ENCODE results near the gene KRTAP4-3. TPM values are rescaled to one million over a fixed set of nuclear protein-coding genes. Genes with fewer than 3 reads are reported as not detected.
"Not testable (repeated sequence)": the region's sequence is repeated elsewhere in the genome, so short reads cannot be mapped to it uniquely, and the experiment has no call there.

Gene KRTAP4-3
- total RNA-seq, 1 experiment from 2014 or later, result not detected

GRCh38 chr17:41125064-41125463 is 43.0 kb downstream of the KRTAP4-3 start:
- in situ Hi-C loops (cut with HindIII; ENCODE audit: low pct_unique_long_range_greater_than_20kb, low sequenced_read_pairs), result no loop called here
- no peak for DNase-seq (ENCODE audit: low read depth)

DNA sequence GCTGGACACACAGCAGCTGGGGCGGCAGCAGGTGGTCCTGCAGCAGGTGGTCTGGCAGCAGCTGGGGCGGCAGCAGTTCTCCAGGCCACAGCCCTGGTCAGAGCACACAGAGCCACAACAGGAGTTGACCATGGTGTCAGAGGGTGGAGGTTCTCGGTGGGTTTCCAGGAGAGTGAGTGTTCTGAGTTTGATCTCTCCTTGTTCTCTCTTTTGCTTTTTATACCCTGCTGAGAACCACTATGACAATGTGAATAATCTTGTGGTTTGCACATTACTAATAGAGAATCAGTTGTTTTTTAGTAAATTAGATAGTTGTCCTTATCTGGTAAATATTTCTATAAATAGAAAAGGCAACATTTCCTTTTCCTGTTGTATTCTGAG is 44.0 kb downstream of the KRTAP4-3 start, which contains the start of gene KRTAP4-12:
TSS of gene KRTAP4-12 (minus strand) at position 192 of the 381 bp plus-strand sequence. CDS start at position 132, 60 bp downstream.
- in situ Hi-C loops (cut with HindIII; ENCODE audit: low pct_unique_long_range_greater_than_20kb, low sequenced_read_pairs); DNase-seq (ENCODE audit: low read depth): not testable (repeated sequence)

GRCh38 chr17:41123292-41123990 is 44.6 kb downstream of the KRTAP4-3 start:
- DNase-seq (ENCODE audit: low read depth); in situ Hi-C loops (cut with HindIII; ENCODE audit: low pct_unique_long_range_greater_than_20kb, low sequenced_read_pairs): not testable (repeated sequence)

GRCh38 chr17:41121742-41122141 is 46.3 kb downstream of the KRTAP4-3 start:
- DNase-seq (ENCODE audit: low read depth), result no peak
- in situ Hi-C loops (cut with HindIII; ENCODE audit: low pct_unique_long_range_greater_than_20kb, low sequenced_read_pairs), result no loop called here

DNA sequence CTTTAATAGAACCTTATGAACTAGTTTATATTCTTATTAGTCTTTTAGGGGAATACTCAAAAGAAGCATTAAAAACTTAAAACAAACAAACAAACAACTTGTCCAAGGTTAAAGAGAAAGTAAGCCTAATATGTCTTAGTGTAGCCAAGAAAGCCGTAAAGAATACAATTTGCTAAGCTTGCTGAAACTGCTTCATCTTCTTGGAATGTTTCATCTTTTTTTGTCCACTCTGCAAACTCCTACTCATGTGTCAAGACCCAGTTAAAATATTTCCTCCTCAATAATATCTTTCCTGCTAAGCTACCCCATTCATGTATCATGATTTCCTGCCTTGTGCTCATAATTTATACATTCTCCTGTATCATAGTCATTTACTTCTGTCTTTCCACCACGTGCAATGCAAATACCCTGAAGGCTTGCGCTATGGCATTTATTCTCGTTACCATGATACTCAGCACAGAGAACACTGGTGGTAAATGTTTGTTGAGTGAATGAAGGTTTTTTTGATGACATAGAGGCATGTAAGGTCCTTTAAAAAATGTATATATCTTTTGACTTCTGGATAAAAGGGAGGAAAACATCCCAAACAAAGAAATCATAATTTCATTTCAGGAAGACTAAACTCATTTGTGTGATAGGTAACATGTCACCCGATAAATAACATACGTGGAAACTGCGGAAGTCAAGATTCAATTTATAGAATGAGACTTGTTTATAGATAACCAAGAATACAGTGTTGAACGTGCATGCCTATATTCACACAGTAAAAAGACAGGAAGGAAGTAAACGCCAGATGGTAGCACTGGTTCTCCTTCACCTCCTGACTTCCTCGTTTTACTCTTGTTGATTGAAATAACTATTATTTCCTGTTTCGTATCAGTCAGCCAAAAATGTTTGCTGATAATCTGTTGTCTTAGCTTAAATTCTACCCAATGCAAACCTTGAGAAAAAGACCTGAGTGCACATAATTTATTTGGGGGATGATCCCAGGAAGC is 48.0 kb downstream of the KRTAP4-3 start:
- in situ Hi-C loops (cut with HindIII; ENCODE audit: low pct_unique_long_range_greater_than_20kb, low sequenced_read_pairs), result not testable (repeated sequence)

GRCh38 chr17:41118721-41119120 is 49.3 kb downstream of the KRTAP4-3 start:
- DNase-seq (ENCODE audit: low read depth), result no peak
- in situ Hi-C loops (cut with HindIII; ENCODE audit: low pct_unique_long_range_greater_than_20kb, low sequenced_read_pairs), result no loop called here

More for the DNA sequence above, 48.0 kb downstream of the KRTAP4-3 start:
- not testable (repeated sequence) for DNase-seq (ENCODE audit: low read depth)

DNA sequence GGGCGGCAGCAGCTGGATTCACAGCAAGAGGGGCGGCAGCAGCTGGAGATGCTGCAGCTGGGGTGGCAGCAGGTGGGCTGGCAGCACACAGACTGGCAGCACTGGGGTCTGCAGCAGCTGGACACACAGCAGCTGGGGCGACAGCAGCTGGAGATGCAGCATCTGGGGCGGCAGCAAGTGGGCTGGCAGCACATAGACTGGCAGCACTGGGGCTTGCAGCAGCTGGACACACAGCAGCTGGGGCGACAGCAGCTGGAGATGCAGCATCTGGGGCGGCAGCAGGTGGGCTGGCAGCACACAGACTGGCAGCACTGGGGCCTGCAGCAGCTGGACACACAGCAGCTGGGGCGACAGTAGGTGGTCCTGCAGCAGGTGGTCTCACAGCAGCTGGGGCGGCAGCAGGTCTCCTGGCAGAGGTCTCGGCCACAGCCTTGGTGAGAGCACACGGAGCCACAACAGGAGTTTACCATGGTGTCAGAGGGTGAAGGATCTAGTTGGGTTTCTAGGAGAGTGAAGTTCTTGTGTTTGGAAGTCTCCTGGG is 50.1 kb downstream of the KRTAP4-3 start, which contains the start of gene KRTAP4-11:
TSS of gene KRTAP4-11 (minus strand) at position 528 of the 541 bp plus-strand sequence. CDS start at position 470, 58 bp downstream.
- in situ Hi-C loops (cut with HindIII; ENCODE audit: low pct_unique_long_range_greater_than_20kb, low sequenced_read_pairs); DNase-seq (ENCODE audit: low read depth): not testable (repeated sequence)

Other genes starting within 250 kb of the KRTAP4-3 start
- gene KRT23, start 230.6 kb downstream of the KRTAP4-3 start, total RNA-seq (2014; rRNA removed; shearing (Covaris generic); ENCODE audit: low replicate concordance), result not detected in 2 replicates
- not detected in 2 replicates for gene KRT39, start 201.3 kb downstream of the KRTAP4-3 start, total RNA-seq (2014; rRNA removed; shearing (Covaris generic); ENCODE audit: low replicate concordance)
- gene KRT40, start 183.9 kb downstream of the KRTAP4-3 start, total RNA-seq (2014; rRNA removed; shearing (Covaris generic); ENCODE audit: low replicate concordance), result not detected in 2 replicates
- not detected in 2 replicates for gene KRTAP3-3, start 174.1 kb downstream of the KRTAP4-3 start, total RNA-seq (2014; rRNA removed; shearing (Covaris generic); ENCODE audit: low replicate concordance)
- not detected in 2 replicates for gene KRTAP3-2, start 168.3 kb downstream of the KRTAP4-3 start, total RNA-seq (2014; rRNA removed; shearing (Covaris generic); ENCODE audit: low replicate concordance)
- gene KRTAP3-1, start 159.1 kb downstream of the KRTAP4-3 start, total RNA-seq (2014; rRNA removed; shearing (Covaris generic); ENCODE audit: low replicate concordance), result not detected in 2 replicates
- not detected in 2 replicates for gene KRTAP1-5, start 141.0 kb downstream of the KRTAP4-3 start, total RNA-seq (2014; rRNA removed; shearing (Covaris generic); ENCODE audit: low replicate concordance)
- not detected in 2 replicates for gene KRTAP1-4, start 138.0 kb downstream of the KRTAP4-3 start, total RNA-seq (2014; rRNA removed; shearing (Covaris generic); ENCODE audit: low replicate concordance)
- gene KRTAP1-3, start 133.3 kb downstream of the KRTAP4-3 start, total RNA-seq (2014; rRNA removed; shearing (Covaris generic); ENCODE audit: low replicate concordance), result not detected in 2 replicates
- not detected in 2 replicates for gene KRTAP1-1, start 126.8 kb downstream of the KRTAP4-3 start, total RNA-seq (2014; rRNA removed; shearing (Covaris generic); ENCODE audit: low replicate concordance)
- not detected in 2 replicates for gene KRTAP2-1, start 120.9 kb downstream of the KRTAP4-3 start, total RNA-seq (2014; rRNA removed; shearing (Covaris generic); ENCODE audit: low replicate concordance)
- not detected in 2 replicates for gene KRTAP2-2, start 113.0 kb downstream of the KRTAP4-3 start, total RNA-seq (2014; rRNA removed; shearing (Covaris generic); ENCODE audit: low replicate concordance)
- gene KRTAP2-3, start 108.1 kb downstream of the KRTAP4-3 start, total RNA-seq (2014; rRNA removed; shearing (Covaris generic); ENCODE audit: low replicate concordance), result not detected in 2 replicates
- gene KRTAP2-4, start 102.3 kb downstream of the KRTAP4-3 start, total RNA-seq (2014; rRNA removed; shearing (Covaris generic); ENCODE audit: low replicate concordance), result not detected in 2 replicates
- not detected in 2 replicates for gene KRTAP4-7, start 84.1 kb downstream of the KRTAP4-3 start, total RNA-seq (2014; rRNA removed; shearing (Covaris generic); ENCODE audit: low replicate concordance)
- not detected in 2 replicates for gene KRTAP4-8, start 70.1 kb downstream of the KRTAP4-3 start, total RNA-seq (2014; rRNA removed; shearing (Covaris generic); ENCODE audit: low replicate concordance)
- not detected in 2 replicates for gene KRTAP4-16, start 66.0 kb downstream of the KRTAP4-3 start, total RNA-seq (2014; rRNA removed; shearing (Covaris generic); ENCODE audit: low replicate concordance)
- gene KRTAP4-9, start 62.8 kb downstream of the KRTAP4-3 start, total RNA-seq (2014; rRNA removed; shearing (Covaris generic); ENCODE audit: low replicate concordance), result not detected in 2 replicates
- not detected in 2 replicates for gene KRTAP4-11, start 49.8 kb downstream of the KRTAP4-3 start, total RNA-seq (2014; rRNA removed; shearing (Covaris generic); ENCODE audit: low replicate concordance)
- not detected in 2 replicates for gene KRTAP4-12, start 44.0 kb downstream of the KRTAP4-3 start, total RNA-seq (2014; rRNA removed; shearing (Covaris generic); ENCODE audit: low replicate concordance)
- gene KRTAP4-6, start 27.7 kb downstream of the KRTAP4-3 start, total RNA-seq (2014; rRNA removed; shearing (Covaris generic); ENCODE audit: low replicate concordance), result not detected in 2 replicates
- gene KRTAP4-5, start 18.4 kb downstream of the KRTAP4-3 start, total RNA-seq (2014; rRNA removed; shearing (Covaris generic); ENCODE audit: low replicate concordance), result not detected in 2 replicates
- not detected in 2 replicates for gene KRTAP4-4, start 7.5 kb downstream of the KRTAP4-3 start, total RNA-seq (2014; rRNA removed; shearing (Covaris generic); ENCODE audit: low replicate concordance)
- gene KRTAP4-2, start 10.0 kb upstream of the KRTAP4-3 start, total RNA-seq (2014; rRNA removed; shearing (Covaris generic); ENCODE audit: low replicate concordance), result not detected in 2 replicates
- gene KRTAP4-1, start 16.7 kb upstream of the KRTAP4-3 start, total RNA-seq (2014; rRNA removed; shearing (Covaris generic); ENCODE audit: low replicate concordance), result not detected in 2 replicates
- gene KRTAP9-1, start 21.7 kb upstream of the KRTAP4-3 start, total RNA-seq (2014; rRNA removed; shearing (Covaris generic); ENCODE audit: low replicate concordance), result not detected in 2 replicates
- not detected in 2 replicates for gene KRTAP9-2, start 58.4 kb upstream of the KRTAP4-3 start, total RNA-seq (2014; rRNA removed; shearing (Covaris generic); ENCODE audit: low replicate concordance)
- gene KRTAP9-3, start 64.2 kb upstream of the KRTAP4-3 start, total RNA-seq (2014; rRNA removed; shearing (Covaris generic); ENCODE audit: low replicate concordance), result not detected in 2 replicates
- gene KRTAP9-8, start 69.8 kb upstream of the KRTAP4-3 start, total RNA-seq (2014; rRNA removed; shearing (Covaris generic); ENCODE audit: low replicate concordance), result not detected in 2 replicates
- gene KRTAP9-4, start 81.5 kb upstream of the KRTAP4-3 start, total RNA-seq (2014; rRNA removed; shearing (Covaris generic); ENCODE audit: low replicate concordance), result not detected in 2 replicates
- gene KRTAP9-9, start 87.2 kb upstream of the KRTAP4-3 start, total RNA-seq (2014; rRNA removed; shearing (Covaris generic); ENCODE audit: low replicate concordance), result not detected in 2 replicates
- not detected in 2 replicates for gene KRTAP9-6, start 97.2 kb upstream of the KRTAP4-3 start, total RNA-seq (2014; rRNA removed; shearing (Covaris generic); ENCODE audit: low replicate concordance)
- gene KRTAP9-7, start 107.5 kb upstream of the KRTAP4-3 start, total RNA-seq (2014; rRNA removed; shearing (Covaris generic); ENCODE audit: low replicate concordance), result not detected in 2 replicates
- gene KRTAP29-1, start 134.6 kb upstream of the KRTAP4-3 start, total RNA-seq (2014; rRNA removed; shearing (Covaris generic); ENCODE audit: low replicate concordance), result not detected in 2 replicates
- gene KRTAP16-1, start 141.1 kb upstream of the KRTAP4-3 start, total RNA-seq (2014; rRNA removed; shearing (Covaris generic); ENCODE audit: low replicate concordance), result not detected in 2 replicates
- not detected in 2 replicates for gene KRTAP17-1, start 147.5 kb upstream of the KRTAP4-3 start, total RNA-seq (2014; rRNA removed; shearing (Covaris generic); ENCODE audit: low replicate concordance)
- gene KRT33A, start 182.6 kb upstream of the KRTAP4-3 start, total RNA-seq (2014; rRNA removed; shearing (Covaris generic); ENCODE audit: low replicate concordance), result not detected in 2 replicates
- not detected in 2 replicates for gene KRT33B, start 201.6 kb upstream of the KRTAP4-3 start, total RNA-seq (2014; rRNA removed; shearing (Covaris generic); ENCODE audit: low replicate concordance)
- gene KRT34, start 214.1 kb upstream of the KRTAP4-3 start, total RNA-seq (2014; rRNA removed; shearing (Covaris generic); ENCODE audit: low replicate concordance), result 0.20 TPM in 1 of 2 replicates, not detected in the other
- gene KRT31, start 229.4 kb upstream of the KRTAP4-3 start, total RNA-seq (2014; rRNA removed; shearing (Covaris generic); ENCODE audit: low replicate concordance), result not detected in 2 replicates

Data from Caki2 (cell line).